Endothelial cell of umbilical vein (primary cell): ENCODE data around the gene PIM1. TPM values are rescaled to one million over a fixed set of nuclear protein-coding genes. Genes with fewer than 3 reads are reported as not detected.
A peak's percentile ranks its signal among the peaks of the same experiment; 100 is the strongest.

ENCODE experiments used
- BruUV-seq: library from RNA; stranded (reverse); fragments of 400-500 nt; replicated peaks from 2 replicates; lab custom pipeline; 2021; lab: Mats Ljungman, UMichigan
- CTCF ChIA-PET: fragments of 300-600, 350-600 bp; sonication (Branson Sonifier 250); formaldehyde crosslinking; loops from one replicate; lab custom pipeline; 2021; ENCODE audit warnings: antibody characterized with exemption, inconsistent platforms; lab: Charles Lee
- POLR2A ChIA-PET: fragments of 300-600, 350-600 bp; sonication (Branson Sonifier 250); formaldehyde crosslinking; loops from one replicate; lab custom pipeline; 2021; ENCODE audit warnings: antibody characterized with exemption, inconsistent platforms; lab: Charles Lee
- DNase-seq: peaks from one replicate; pipeline ENCODE4 v3.0.0-alpha.2; 2011; ENCODE audit warnings: low read depth, low spot score
- FAIRE-seq: peaks from 2 replicates; lab custom pipeline; 2011; peaks lifted over from hg19 to GRCh38; lab: Jason Lieb, UNC
- H2AFZ ChIP-seq: 2 replicates; pipeline ENCODE4 v1.6.0; 2012; ENCODE audit warnings: low read depth, low read length, control low read depth, inconsistent platforms
- H3K27ac ChIP-seq: 2 replicates; pipeline ENCODE4 v1.5.1; 2011; ENCODE audit warnings: low read depth, mild to moderate bottlenecking, control low read depth, low read length, moderate library complexity; ENCODE audit not compliant: insufficient read depth
- H3K27me3 ChIP-seq, 2 experiments: 2 replicates each; pipeline versions ENCODE4 v1.6.0 to v1.6.1; 2011; ENCODE audit warnings: low read length in 2 of 2, mixed read lengths in 1 of 2; ENCODE audit not compliant: control insufficient read depth in 2 of 2, insufficient read depth in 2 of 2
- H3K36me3 ChIP-seq, 2 experiments: 2 replicates in 1 of 2; 3 replicates in 1 of 2; pipeline ENCODE4 v1.5.1; 2011; ENCODE audit warnings: low read length in 2 of 2, mild to moderate bottlenecking in 1 of 2, moderate library complexity in 1 of 2; ENCODE audit not compliant: control insufficient read depth in 2 of 2, insufficient read depth in 2 of 2; ENCODE audit errors: extremely low read depth in 1 of 2
- H3K4me1 ChIP-seq: 3 replicates; pipeline ENCODE4 v1.5.1; 2011; ENCODE audit warnings: mild to moderate bottlenecking, low read length; ENCODE audit not compliant: control insufficient read depth, insufficient read depth; ENCODE audit errors: extremely low read depth
- H3K4me2 ChIP-seq: 2 replicates; pipeline ENCODE4 v1.6.1; 2011; ENCODE audit warnings: low read length, control low read depth, mixed read lengths; ENCODE audit not compliant: insufficient read depth
- H3K4me3 ChIP-seq, 3 experiments: fragments of 200-600 bp in 1 of 3; sonication (generic), shearing (Covaris generic) in 1 of 3; replicated peaks in 1 of 3; 2 replicates each; pipeline ENCODE4 v1.5.1; 2011 to 2016; ENCODE audit warnings: control low read depth in 3 of 3, low read length in 3 of 3, mild to moderate bottlenecking in 2 of 3, inconsistent platforms in 1 of 3, low read depth in 1 of 3, moderate library complexity in 1 of 3; ENCODE audit not compliant: insufficient read depth in 1 of 3
- H3K79me2 ChIP-seq: 2 replicates; pipeline ENCODE4 v1.6.0; 2012; ENCODE audit warnings: low read length, inconsistent platforms; ENCODE audit not compliant: control insufficient read depth, insufficient read depth
- H3K9ac ChIP-seq: replicated peaks from 2 replicates; pipeline ENCODE3; 2011; ENCODE audit warnings: low read length, control low read depth; ENCODE audit not compliant: insufficient read depth; ENCODE audit errors: extremely low read depth
- H3K9me1 ChIP-seq: replicated peaks from 3 replicates; pipeline ENCODE4 v1.6.0; 2011; ENCODE audit warnings: mild to moderate bottlenecking, low read length; ENCODE audit not compliant: control insufficient read depth, insufficient read depth; ENCODE audit errors: extremely low read depth
- H3K9me3 ChIP-seq: replicated peaks from 2 replicates; pipeline ENCODE4 v1.5.1; 2012; ENCODE audit warnings: low read length, inconsistent platforms; ENCODE audit not compliant: control insufficient read depth, insufficient read depth
- H4K20me1 ChIP-seq: replicated peaks from 2 replicates; pipeline ENCODE3; 2011; ENCODE audit warnings: mild to moderate bottlenecking, low read length; ENCODE audit not compliant: control insufficient read depth, insufficient read depth; ENCODE audit errors: extremely low read depth
- GATA2 ChIP-seq: IDR thresholded peaks from 2 replicates; pipeline ENCODE4 v1.7.0; 2011; ENCODE audit warnings: low read depth, mild to moderate bottlenecking, moderate library complexity, mixed read lengths, low read length; ENCODE audit not compliant: insufficient read length, insufficient read depth
- MAX ChIP-seq: IDR thresholded peaks from 2 replicates; pipeline ENCODE4 v1.6.1; 2011; ENCODE audit not compliant: insufficient read depth, insufficient read length
- POLR2A ChIP-seq: IDR thresholded peaks from 2 replicates; pipeline ENCODE4 v1.6.1; 2012; ENCODE audit warnings: low read depth, mild to moderate bottlenecking, control low read depth, low read length
- dilution Hi-C: fragments of 300-500 bp; cut with MboI; formaldehyde crosslinking; loops from one replicate; pipeline ENCODE4 v1.15.0; 2019; ENCODE audit warnings: low sequenced_read_pairs; ENCODE audit not compliant: extremely low pct_ligation_motif_present
- intact Hi-C: fragments of 100-400 bp; cut with micrococcal nuclease; formaldehyde crosslinking; loops from one replicate; pipeline ENCODE4 v1.10.0; 2022
- polyA plus RNA-seq, 4 experiments: library from polyadenylated mRNA; depleted of rRNA in 3 of 4; stranded (reverse) in 3 of 4; unstranded in 1 of 4; fragments of >200 nt; gene quantifications; 2 replicates each; pipeline versions ENCODE4 v1.2.1 to v1.2.3, GENCODE V29; 2011 to 2012; ENCODE audit warnings: missing spikeins in 1 of 4
- total RNA-seq: library from RNA; stranded (reverse); gene quantifications from 2 replicates; pipeline ENCODE4 v1.2.3, GENCODE V29; 2021

Gene PIM1
- total and polyA plus RNA-seq, 2 donors (not counting 3 experiments of a cell fraction or from before 2014, with no cell fraction given), result 9.2 to 11.3 TPM

GRCh38 chr6:37135835-37136694 is 33.9 kb upstream of the PIM1 start:
- peaks cover 54% of the 10 kb centered on the region for H3K4me1 ChIP-seq
- DNase-seq (peak; percentile 31), FAIRE-seq (no peak)
- intact Hi-C loops, result loop anchor here (2.0 kb wide), 2 partner anchors 77 to 105 kb away; no protein-coding TSS in a partner anchor
- TF ChIP-seq MAX (no peak), POLR2A (no peak)
- peak overlapping the region; percentile 73 for H3K9ac ChIP-seq
- no peak overlapping the region for H3K4me3 ChIP-seq
- H3K36me3 ChIP-seq, result no peaks in the 10 kb centered on the region
- POLR2A ChIA-PET, result no interaction called here
- H3K27me3 ChIP-seq, result no peaks in the 10 kb centered on the region
- H3K9me1 ChIP-seq, result no peaks in the 10 kb centered on the region
- H3K4me2 ChIP-seq, result no peak overlapping the region
- H3K79me2 ChIP-seq, result no peaks in the 10 kb centered on the region
- BruUV-seq, result no TSS peak
- peak overlapping the region; percentile 99 for H3K27ac ChIP-seq
- no peaks in the 10 kb centered on the region for H3K9me3 ChIP-seq
- H2AFZ ChIP-seq, result no peak overlapping the region
- CTCF ChIA-PET, result interaction anchor here (2.3 to 2.4 kb wide), 2 partner anchors 8 to 33 kb away, joined by 7 to 9 read pairs; partner anchors contain the start of gene PIM1
- no peaks in the 10 kb centered on the region for H4K20me1 ChIP-seq
- dilution Hi-C loops, result no loop called here

- FAIRE-seq (no peak), DNase-seq (no peak)
- H4K20me1 ChIP-seq, result no peaks in the 10 kb centered on the region
- intact Hi-C loops, result loop anchor here (1.0 to 2.0 kb wide), 3 partner anchors 32 to 78 kb away; no protein-coding TSS in a partner anchor
- no TSS peak for BruUV-seq
- no peaks in the 10 kb centered on the region for H3K79me2 ChIP-seq
- peak overlapping the region; percentile 99 for H3K27ac ChIP-seq
- no peak for TF ChIP-seq POLR2A
- no peak for TF ChIP-seq GATA2
- no peak overlapping the region for H3K4me3 ChIP-seq
- no peaks in the 10 kb centered on the region for H3K9me3 ChIP-seq
- H3K27me3 ChIP-seq, result no peaks in the 10 kb centered on the region
- ChIA-PET POLR2A (no interaction called here), CTCF (interaction anchor here (1.6 to 2.4 kb wide), 3 partner anchors 9 to 34 kb away, joined by 7 to 10 read pairs (median 9); partner anchors contain the start of gene PIM1)
- no peaks in the 10 kb centered on the region for H3K36me3 ChIP-seq
- peak overlapping the region; percentile 16 for H3K4me2 ChIP-seq
- H2AFZ ChIP-seq, result peak overlapping the region; percentile 32
- peak overlapping the region; percentile 73 for H3K9ac ChIP-seq
- dilution Hi-C loops, result no loop called here
- H3K9me1 ChIP-seq, result no peaks in the 10 kb centered on the region
- H3K4me1 ChIP-seq, result peaks cover 47% of the 10 kb centered on the region
Observed at GRCh38 chr6:37136821-37137200, 33.1 kb upstream of the PIM1 start.
